ENCODE data around the gene ACO2. TPM values are rescaled to one million over a fixed set of nuclear protein-coding genes. Genes with fewer than 3 reads are reported as not detected.

The ACO2 gene
- total and polyA plus RNA-seq, 2 donors, result 29.7 to 33.9 TPM

GRCh38 chr22:41500303-41500702, 31.4 kb downstream of the ACO2 start:
- Histone ChIP-seq H3K27ac (ENCODE audit: low read depth in 1 of 2, low read length in 1 of 2) (no peak overlapping the region), H3K4me3 (ENCODE audit: low read length in 2 of 2) (no peak overlapping the region), H3K27me3 (ENCODE audit: control insufficient read depth in 2 of 2, insufficient read depth in 1 of 2, low read length in 1 of 2) (no peaks in the 10 kb centered on the region), H3K4me1 (ENCODE audit: control insufficient read depth in 2 of 2, insufficient read depth in 2 of 2, low read length in 2 of 2) (no peaks in the 10 kb centered on the region), H3K36me3 (ENCODE audit: control insufficient read depth in 2 of 2, insufficient read depth in 2 of 2, low read length in 1 of 2) (peaks cover 41 to 49% of the 10 kb centered on the region in 2 donors), H3K9me3 (ENCODE audit: control insufficient read depth in 2 of 2, insufficient read depth in 1 of 2, low read length in 1 of 2) (no peaks in the 10 kb centered on the region)
- WGBS, result 97% methylated on average over 7 of the region's 7 CpGs
- DNase-seq (ENCODE audit: low read depth in 6 of 9, low spot score in 9 of 9), result no peak

GRCh38 chr22:41501209-41501608, 32.3 kb downstream of the ACO2 start:
- Histone ChIP-seq H3K36me3 (ENCODE audit: control insufficient read depth in 2 of 2, insufficient read depth in 2 of 2, low read length in 1 of 2) (peaks cover 41 to 50% of the 10 kb centered on the region in 2 donors), H3K4me1 (ENCODE audit: control insufficient read depth in 2 of 2, insufficient read depth in 2 of 2, low read length in 2 of 2) (no peaks in the 10 kb centered on the region), H3K27ac (ENCODE audit: low read depth in 1 of 2, low read length in 1 of 2) (no peak overlapping the region), H3K9me3 (ENCODE audit: control insufficient read depth in 2 of 2, insufficient read depth in 1 of 2, low read length in 1 of 2) (no peaks in the 10 kb centered on the region), H3K27me3 (ENCODE audit: control insufficient read depth in 2 of 2, insufficient read depth in 1 of 2, low read length in 1 of 2) (no peaks in the 10 kb centered on the region), H3K4me3 (ENCODE audit: low read length in 2 of 2) (no peak overlapping the region)
- WGBS, result 95% methylated on average over 5 of the region's 5 CpGs
- peak in 3 of 9 donors; percentile 9 to 37 (median 30) for DNase-seq (ENCODE audit: low read depth in 6 of 9, low spot score in 9 of 9)

GRCh38 chr22:41504397-41504796, 35.5 kb downstream of the ACO2 start:
- WGBS, result 97% methylated on average over 7 of the region's 7 CpGs
- peaks cover 63 to 70% of the 10 kb centered on the region in 2 donors for H3K36me3 ChIP-seq (ENCODE audit: control insufficient read depth in 2 of 2, insufficient read depth in 2 of 2, low read length in 1 of 2)
- H3K27ac ChIP-seq (ENCODE audit: low read depth in 1 of 2, low read length in 1 of 2), result no peak overlapping the region
- H3K27me3 ChIP-seq (ENCODE audit: control insufficient read depth in 2 of 2, insufficient read depth in 1 of 2, low read length in 1 of 2), result no peaks in the 10 kb centered on the region
- H3K9me3 ChIP-seq (ENCODE audit: control insufficient read depth in 2 of 2, insufficient read depth in 1 of 2, low read length in 1 of 2), result no peaks in the 10 kb centered on the region
- H3K4me3 ChIP-seq (ENCODE audit: low read length in 2 of 2), result no peak overlapping the region
- no peak for DNase-seq (ENCODE audit: low read depth in 6 of 9, low spot score in 9 of 9)
- no peaks in the 10 kb centered on the region for H3K4me1 ChIP-seq (ENCODE audit: control insufficient read depth in 2 of 2, insufficient read depth in 2 of 2, low read length in 2 of 2)

GRCh38 chr22:41504816-41505215, 35.9 kb downstream of the ACO2 start:
- Histone ChIP-seq H3K4me1 (ENCODE audit: control insufficient read depth in 2 of 2, insufficient read depth in 2 of 2, low read length in 2 of 2) (no peaks in the 10 kb centered on the region), H3K36me3 (ENCODE audit: control insufficient read depth in 2 of 2, insufficient read depth in 2 of 2, low read length in 1 of 2) (peaks cover 58 to 68% of the 10 kb centered on the region in 2 donors), H3K9me3 (ENCODE audit: control insufficient read depth in 2 of 2, insufficient read depth in 1 of 2, low read length in 1 of 2) (no peaks in the 10 kb centered on the region), H3K4me3 (ENCODE audit: low read length in 2 of 2) (no peak overlapping the region), H3K27ac (ENCODE audit: low read depth in 1 of 2, low read length in 1 of 2) (no peak overlapping the region), H3K27me3 (ENCODE audit: control insufficient read depth in 2 of 2, insufficient read depth in 1 of 2, low read length in 1 of 2) (no peaks in the 10 kb centered on the region)
- DNase-seq (ENCODE audit: low read depth in 6 of 9, low spot score in 9 of 9), result no peak
- 97% methylated on average over 4 of the region's 4 CpGs for WGBS

GRCh38 chr22:41505511-41506220, 36.7 kb downstream of the ACO2 start:
- WGBS, result 97% methylated on average over 10 of the region's 10 CpGs
- H3K4me1 ChIP-seq (ENCODE audit: control insufficient read depth in 2 of 2, insufficient read depth in 2 of 2, low read length in 2 of 2), result no peaks in the 10 kb centered on the region

GRCh38 chr22:41507330-41508063, 38.6 kb downstream of the ACO2 start:
- H3K36me3 ChIP-seq (ENCODE audit: control insufficient read depth in 2 of 2, insufficient read depth in 2 of 2, low read length in 1 of 2), result peaks cover 62 to 73% of the 10 kb centered on the region in 2 donors
- DNase-seq (ENCODE audit: low read depth in 6 of 9, low spot score in 9 of 9), result no peak
- H3K4me3 ChIP-seq (ENCODE audit: low read length in 2 of 2), result no peak overlapping the region
- no peak overlapping the region for H3K27ac ChIP-seq (ENCODE audit: low read depth in 1 of 2, low read length in 1 of 2)
- no peaks in the 10 kb centered on the region for H3K4me1 ChIP-seq (ENCODE audit: control insufficient read depth in 2 of 2, insufficient read depth in 2 of 2, low read length in 2 of 2)
- 96% methylated on average over 23 of the region's 23 CpGs for WGBS
- H3K9me3 ChIP-seq (ENCODE audit: control insufficient read depth in 2 of 2, insufficient read depth in 1 of 2, low read length in 1 of 2), result no peaks in the 10 kb centered on the region
- no peaks in the 10 kb centered on the region for H3K27me3 ChIP-seq (ENCODE audit: control insufficient read depth in 2 of 2, insufficient read depth in 1 of 2, low read length in 1 of 2)

More at GRCh38 chr22:41505511-41506220, 36.7 kb downstream of the ACO2 start:
- no peak for DNase-seq (ENCODE audit: low read depth in 6 of 9, low spot score in 9 of 9)
- H3K4me3 ChIP-seq (ENCODE audit: low read length in 2 of 2), result no peak overlapping the region
- H3K9me3 ChIP-seq (ENCODE audit: control insufficient read depth in 2 of 2, insufficient read depth in 1 of 2, low read length in 1 of 2), result no peaks in the 10 kb centered on the region
- no peak overlapping the region for H3K27ac ChIP-seq (ENCODE audit: low read depth in 1 of 2, low read length in 1 of 2)
- H3K27me3 ChIP-seq (ENCODE audit: control insufficient read depth in 2 of 2, insufficient read depth in 1 of 2, low read length in 1 of 2), result no peaks in the 10 kb centered on the region
- H3K36me3 ChIP-seq (ENCODE audit: control insufficient read depth in 2 of 2, insufficient read depth in 2 of 2, low read length in 1 of 2), result peaks cover 61 to 73% of the 10 kb centered on the region in 2 donors

GRCh38 chr22:41508770-41509170, 39.9 kb downstream of the ACO2 start:
- Histone ChIP-seq H3K4me3 (ENCODE audit: low read length in 2 of 2) (no peak overlapping the region), H3K4me1 (ENCODE audit: control insufficient read depth in 2 of 2, insufficient read depth in 2 of 2, low read length in 2 of 2) (no peaks in the 10 kb centered on the region), H3K36me3 (ENCODE audit: control insufficient read depth in 2 of 2, insufficient read depth in 2 of 2, low read length in 1 of 2) (peaks cover 72 to 80% of the 10 kb centered on the region in 2 donors), H3K9me3 (ENCODE audit: control insufficient read depth in 2 of 2, insufficient read depth in 1 of 2, low read length in 1 of 2) (no peaks in the 10 kb centered on the region), H3K27ac (ENCODE audit: low read depth in 1 of 2, low read length in 1 of 2) (no peak overlapping the region), H3K27me3 (ENCODE audit: control insufficient read depth in 2 of 2, insufficient read depth in 1 of 2, low read length in 1 of 2) (no peaks in the 10 kb centered on the region)
- DNase-seq (ENCODE audit: low read depth in 6 of 9, low spot score in 9 of 9), result no peak
- WGBS, result 98% methylated on average over 12 of the region's 12 CpGs

- no peak overlapping the region for H3K27ac ChIP-seq (ENCODE audit: low read depth in 1 of 2, low read length in 1 of 2)
- H3K36me3 ChIP-seq (ENCODE audit: control insufficient read depth in 2 of 2, insufficient read depth in 2 of 2, low read length in 1 of 2), result peaks cover 79 to 86% of the 10 kb centered on the region in 2 donors
- H3K4me1 ChIP-seq (ENCODE audit: control insufficient read depth in 2 of 2, insufficient read depth in 2 of 2, low read length in 2 of 2), result no peaks in the 10 kb centered on the region
Measured at GRCh38 chr22:41511521-41511968, 42.6 kb downstream of the ACO2 start.

More at GRCh38 chr22:41511521-41511968, 42.6 kb downstream of the ACO2 start:
- no peaks in the 10 kb centered on the region for H3K27me3 ChIP-seq (ENCODE audit: control insufficient read depth in 2 of 2, insufficient read depth in 1 of 2, low read length in 1 of 2)
- WGBS, result 97% methylated on average over 2 of the region's 2 CpGs
- no peak for DNase-seq (ENCODE audit: low read depth in 6 of 9, low spot score in 9 of 9)
- H3K4me3 ChIP-seq (ENCODE audit: low read length in 2 of 2), result no peak overlapping the region
- peaks cover 0 to 5% of the 10 kb centered on the region in 2 donors for H3K9me3 ChIP-seq (ENCODE audit: control insufficient read depth in 2 of 2, insufficient read depth in 1 of 2, low read length in 1 of 2)

All from thymus (tissue), 11 donors.